ENCODE measurements around the gene SLC22A9.
A peak's percentile ranks its signal among the peaks of the same experiment; 100 is the strongest.

SLC22A9 gene

GRCh38 chr11:63445118-63445517 is 75.5 kb downstream of the SLC22A9 start:
- DNase-seq (ENCODE audit: low spot score): no peak

GRCh38 chr11:63445720-63446119 is 76.1 kb downstream of the SLC22A9 start:
- DNase-seq (ENCODE audit: low spot score): peak; percentile 21

- DNase-seq (ENCODE audit: low spot score): no peak
Observed at GRCh38 chr11:63448646-63449045, 79.1 kb downstream of the SLC22A9 start.

DNA sequence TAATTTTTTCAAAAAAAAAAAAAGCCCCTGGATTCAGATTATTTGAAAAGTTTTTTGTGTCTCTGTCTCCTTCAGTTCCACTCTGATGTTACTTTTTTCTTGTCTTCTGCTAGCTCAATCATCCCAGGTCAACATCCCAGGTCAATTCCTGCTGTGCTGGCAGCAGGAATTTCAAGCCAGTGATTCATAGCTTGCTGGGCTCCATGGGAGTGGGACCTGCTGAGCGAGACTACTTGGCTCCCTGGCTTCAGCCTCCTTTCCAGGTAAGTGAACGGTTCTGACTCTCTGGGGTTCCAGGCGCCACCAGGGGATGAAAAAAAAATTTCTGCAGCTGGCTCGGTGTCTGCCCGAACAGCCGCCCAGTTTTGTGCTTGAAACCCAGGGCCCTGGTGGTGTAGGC is 90.0 kb downstream of the SLC22A9 start:
- no peak for DNase-seq (ENCODE audit: low spot score)
